Measurements from ENCODE around the gene IST1. TPM values are rescaled to one million over a fixed set of nuclear protein-coding genes. Genes with fewer than 3 reads are reported as not detected.
A peak's percentile ranks its signal among the peaks of the same experiment; 100 is the strongest.

The IST1 gene
- total and polyA plus RNA-seq, 9 of the 15 experiments (the other 6 are each of a cell fraction or from before 2014, with no cell fraction given), result 135 to 334 (median 188) TPM

DNA sequence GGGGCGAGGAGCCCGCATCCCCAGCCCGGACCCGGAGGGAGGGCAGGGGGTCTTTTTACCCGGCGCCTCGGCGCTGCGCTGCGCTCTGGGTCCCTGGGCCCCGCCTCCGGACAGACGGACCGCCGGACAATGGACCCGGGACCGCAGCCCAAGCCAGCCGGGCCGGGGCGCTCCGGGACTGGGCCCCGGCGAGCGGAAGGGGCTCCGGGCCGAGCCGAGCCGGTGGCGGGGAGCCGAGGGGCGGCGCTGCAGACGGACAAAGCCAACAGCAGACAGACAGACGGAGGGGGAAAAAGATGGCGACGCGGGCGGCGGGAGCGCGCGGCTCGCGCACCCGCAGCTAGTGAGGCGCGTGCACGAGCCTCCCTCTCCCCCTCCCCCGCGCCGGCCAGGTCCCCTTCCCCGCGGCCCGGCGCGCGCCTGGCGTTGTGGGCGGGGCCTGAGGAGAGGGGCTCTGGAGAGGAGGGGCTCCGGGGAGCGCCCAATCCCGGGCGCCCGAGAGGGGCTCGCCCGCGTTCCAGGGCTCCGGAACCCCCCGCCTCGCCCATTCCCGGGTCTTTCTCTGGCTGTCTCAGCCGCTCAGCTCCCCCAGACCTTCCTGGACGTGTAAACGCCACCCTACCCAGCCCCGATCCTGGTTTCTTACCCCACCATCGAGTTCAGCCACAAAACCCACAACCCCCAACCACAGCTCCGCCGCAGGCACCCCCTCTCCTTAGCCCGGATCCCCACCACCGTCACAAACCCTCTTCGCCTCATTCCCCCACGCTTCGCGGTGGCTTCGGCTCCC, 11.3 kb upstream of the IST1 start, which contains the start of gene ZNF821 (continued):
- TF ChIP-seq, protein P1, sequence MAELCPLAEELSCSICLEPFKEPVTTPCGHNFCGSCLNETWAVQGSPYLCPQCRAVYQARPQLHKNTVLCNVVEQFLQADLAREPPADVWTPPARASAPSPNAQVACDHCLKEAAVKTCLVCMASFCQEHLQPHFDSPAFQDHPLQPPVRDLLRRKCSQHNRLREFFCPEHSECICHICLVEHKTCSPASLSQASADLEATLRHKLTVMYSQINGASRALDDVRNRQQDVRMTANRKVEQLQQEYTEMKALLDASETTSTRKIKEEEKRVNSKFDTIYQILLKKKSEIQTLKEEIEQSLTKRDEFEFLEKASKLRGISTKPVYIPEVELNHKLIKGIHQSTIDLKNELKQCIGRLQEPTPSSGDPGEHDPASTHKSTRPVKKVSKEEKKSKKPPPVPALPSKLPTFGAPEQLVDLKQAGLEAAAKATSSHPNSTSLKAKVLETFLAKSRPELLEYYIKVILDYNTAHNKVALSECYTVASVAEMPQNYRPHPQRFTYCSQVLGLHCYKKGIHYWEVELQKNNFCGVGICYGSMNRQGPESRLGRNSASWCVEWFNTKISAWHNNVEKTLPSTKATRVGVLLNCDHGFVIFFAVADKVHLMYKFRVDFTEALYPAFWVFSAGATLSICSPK (IDR thresholded peaks at IDR 0.05; ENCODE audit: borderline replicate concordance), result no peak
- 0 out of 2 replicates have a peak, but pooled peaks have one; percentile 16 for TF ChIP-seq SMARCA4 (IDR thresholded peaks at IDR 0.05)
- TF ChIP-seq, protein P2, sequence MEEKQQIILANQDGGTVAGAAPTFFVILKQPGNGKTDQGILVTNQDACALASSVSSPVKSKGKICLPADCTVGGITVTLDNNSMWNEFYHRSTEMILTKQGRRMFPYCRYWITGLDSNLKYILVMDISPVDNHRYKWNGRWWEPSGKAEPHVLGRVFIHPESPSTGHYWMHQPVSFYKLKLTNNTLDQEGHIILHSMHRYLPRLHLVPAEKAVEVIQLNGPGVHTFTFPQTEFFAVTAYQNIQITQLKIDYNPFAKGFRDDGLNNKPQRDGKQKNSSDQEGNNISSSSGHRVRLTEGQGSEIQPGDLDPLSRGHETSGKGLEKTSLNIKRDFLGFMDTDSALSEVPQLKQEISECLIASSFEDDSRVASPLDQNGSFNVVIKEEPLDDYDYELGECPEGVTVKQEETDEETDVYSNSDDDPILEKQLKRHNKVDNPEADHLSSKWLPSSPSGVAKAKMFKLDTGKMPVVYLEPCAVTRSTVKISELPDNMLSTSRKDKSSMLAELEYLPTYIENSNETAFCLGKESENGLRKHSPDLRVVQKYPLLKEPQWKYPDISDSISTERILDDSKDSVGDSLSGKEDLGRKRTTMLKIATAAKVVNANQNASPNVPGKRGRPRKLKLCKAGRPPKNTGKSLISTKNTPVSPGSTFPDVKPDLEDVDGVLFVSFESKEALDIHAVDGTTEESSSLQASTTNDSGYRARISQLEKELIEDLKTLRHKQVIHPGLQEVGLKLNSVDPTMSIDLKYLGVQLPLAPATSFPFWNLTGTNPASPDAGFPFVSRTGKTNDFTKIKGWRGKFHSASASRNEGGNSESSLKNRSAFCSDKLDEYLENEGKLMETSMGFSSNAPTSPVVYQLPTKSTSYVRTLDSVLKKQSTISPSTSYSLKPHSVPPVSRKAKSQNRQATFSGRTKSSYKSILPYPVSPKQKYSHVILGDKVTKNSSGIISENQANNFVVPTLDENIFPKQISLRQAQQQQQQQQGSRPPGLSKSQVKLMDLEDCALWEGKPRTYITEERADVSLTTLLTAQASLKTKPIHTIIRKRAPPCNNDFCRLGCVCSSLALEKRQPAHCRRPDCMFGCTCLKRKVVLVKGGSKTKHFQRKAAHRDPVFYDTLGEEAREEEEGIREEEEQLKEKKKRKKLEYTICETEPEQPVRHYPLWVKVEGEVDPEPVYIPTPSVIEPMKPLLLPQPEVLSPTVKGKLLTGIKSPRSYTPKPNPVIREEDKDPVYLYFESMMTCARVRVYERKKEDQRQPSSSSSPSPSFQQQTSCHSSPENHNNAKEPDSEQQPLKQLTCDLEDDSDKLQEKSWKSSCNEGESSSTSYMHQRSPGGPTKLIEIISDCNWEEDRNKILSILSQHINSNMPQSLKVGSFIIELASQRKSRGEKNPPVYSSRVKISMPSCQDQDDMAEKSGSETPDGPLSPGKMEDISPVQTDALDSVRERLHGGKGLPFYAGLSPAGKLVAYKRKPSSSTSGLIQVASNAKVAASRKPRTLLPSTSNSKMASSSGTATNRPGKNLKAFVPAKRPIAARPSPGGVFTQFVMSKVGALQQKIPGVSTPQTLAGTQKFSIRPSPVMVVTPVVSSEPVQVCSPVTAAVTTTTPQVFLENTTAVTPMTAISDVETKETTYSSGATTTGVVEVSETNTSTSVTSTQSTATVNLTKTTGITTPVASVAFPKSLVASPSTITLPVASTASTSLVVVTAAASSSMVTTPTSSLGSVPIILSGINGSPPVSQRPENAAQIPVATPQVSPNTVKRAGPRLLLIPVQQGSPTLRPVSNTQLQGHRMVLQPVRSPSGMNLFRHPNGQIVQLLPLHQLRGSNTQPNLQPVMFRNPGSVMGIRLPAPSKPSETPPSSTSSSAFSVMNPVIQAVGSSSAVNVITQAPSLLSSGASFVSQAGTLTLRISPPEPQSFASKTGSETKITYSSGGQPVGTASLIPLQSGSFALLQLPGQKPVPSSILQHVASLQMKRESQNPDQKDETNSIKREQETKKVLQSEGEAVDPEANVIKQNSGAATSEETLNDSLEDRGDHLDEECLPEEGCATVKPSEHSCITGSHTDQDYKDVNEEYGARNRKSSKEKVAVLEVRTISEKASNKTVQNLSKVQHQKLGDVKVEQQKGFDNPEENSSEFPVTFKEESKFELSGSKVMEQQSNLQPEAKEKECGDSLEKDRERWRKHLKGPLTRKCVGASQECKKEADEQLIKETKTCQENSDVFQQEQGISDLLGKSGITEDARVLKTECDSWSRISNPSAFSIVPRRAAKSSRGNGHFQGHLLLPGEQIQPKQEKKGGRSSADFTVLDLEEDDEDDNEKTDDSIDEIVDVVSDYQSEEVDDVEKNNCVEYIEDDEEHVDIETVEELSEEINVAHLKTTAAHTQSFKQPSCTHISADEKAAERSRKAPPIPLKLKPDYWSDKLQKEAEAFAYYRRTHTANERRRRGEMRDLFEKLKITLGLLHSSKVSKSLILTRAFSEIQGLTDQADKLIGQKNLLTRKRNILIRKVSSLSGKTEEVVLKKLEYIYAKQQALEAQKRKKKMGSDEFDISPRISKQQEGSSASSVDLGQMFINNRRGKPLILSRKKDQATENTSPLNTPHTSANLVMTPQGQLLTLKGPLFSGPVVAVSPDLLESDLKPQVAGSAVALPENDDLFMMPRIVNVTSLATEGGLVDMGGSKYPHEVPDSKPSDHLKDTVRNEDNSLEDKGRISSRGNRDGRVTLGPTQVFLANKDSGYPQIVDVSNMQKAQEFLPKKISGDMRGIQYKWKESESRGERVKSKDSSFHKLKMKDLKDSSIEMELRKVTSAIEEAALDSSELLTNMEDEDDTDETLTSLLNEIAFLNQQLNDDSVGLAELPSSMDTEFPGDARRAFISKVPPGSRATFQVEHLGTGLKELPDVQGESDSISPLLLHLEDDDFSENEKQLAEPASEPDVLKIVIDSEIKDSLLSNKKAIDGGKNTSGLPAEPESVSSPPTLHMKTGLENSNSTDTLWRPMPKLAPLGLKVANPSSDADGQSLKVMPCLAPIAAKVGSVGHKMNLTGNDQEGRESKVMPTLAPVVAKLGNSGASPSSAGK (IDR thresholded peaks at IDR 0.05), result peak; percentile 88
- TF ChIP-seq YY1 (IDR thresholded peaks at IDR 0.05; ENCODE audit: borderline replicate concordance in 1 of 3, control insufficient read depth in 1 of 3, extremely low read depth in 1 of 3, insufficient read depth in 3 of 3, insufficient read length in 1 of 3, insufficient replicate concordance in 2 of 3, low read depth in 1 of 3, low read length in 2 of 3), result peak; percentile 71 to 96 (median 93)
- peak; percentile 63; the same call in 1 of the 2 replicates for TF ChIP-seq PHF8 (IDR thresholded peaks at IDR 0.05; ENCODE audit: borderline replicate concordance, low read length)
- no peak for TF ChIP-seq ZNF146 (CRISPR knock-in tag; IDR thresholded peaks at IDR 0.05; ENCODE audit: unreplicated experiment)
- no peak for TF ChIP-seq ZNF354B (CRISPR knock-in tag; IDR thresholded peaks at IDR 0.05)
- no peak for TF ChIP-seq E2F3 (CRISPR knock-in tag; IDR thresholded peaks at IDR 0.05)
- TF ChIP-seq HDAC6 (IDR thresholded peaks at IDR 0.05; ENCODE audit: low read depth, low read length), result no peak
- TF ChIP-seq TAL1 (IDR thresholded peaks at IDR 0.05), result no peak
- TF ChIP-seq, protein P3, sequence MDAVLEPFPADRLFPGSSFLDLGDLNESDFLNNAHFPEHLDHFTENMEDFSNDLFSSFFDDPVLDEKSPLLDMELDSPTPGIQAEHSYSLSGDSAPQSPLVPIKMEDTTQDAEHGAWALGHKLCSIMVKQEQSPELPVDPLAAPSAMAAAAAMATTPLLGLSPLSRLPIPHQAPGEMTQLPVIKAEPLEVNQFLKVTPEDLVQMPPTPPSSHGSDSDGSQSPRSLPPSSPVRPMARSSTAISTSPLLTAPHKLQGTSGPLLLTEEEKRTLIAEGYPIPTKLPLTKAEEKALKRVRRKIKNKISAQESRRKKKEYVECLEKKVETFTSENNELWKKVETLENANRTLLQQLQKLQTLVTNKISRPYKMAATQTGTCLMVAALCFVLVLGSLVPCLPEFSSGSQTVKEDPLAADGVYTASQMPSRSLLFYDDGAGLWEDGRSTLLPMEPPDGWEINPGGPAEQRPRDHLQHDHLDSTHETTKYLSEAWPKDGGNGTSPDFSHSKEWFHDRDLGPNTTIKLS (IDR thresholded peaks at IDR 0.05; ENCODE audit: borderline replicate concordance, low read depth), result peak; percentile 95
- TF ChIP-seq ZKSCAN8 (CRISPR knock-in tag; IDR thresholded peaks at IDR 0.05), result peak; percentile 43; the same call in 1 of the 2 replicates

Measured in K562 (cell line).